Tibial nerve (tissue), 4 donors: Measurements from ENCODE around the gene TAF6.

Source experiments
- EP300 ChIP-seq, 2 donors: sonication (generic); formaldehyde crosslinking; IDR thresholded peaks; one replicate each; pipeline ENCODE4 v1.6.1; 2017; ENCODE audit warnings: antibody characterized with exemption in 2 of 2, mild to moderate bottlenecking in 1 of 2
- POLR2A ChIP-seq, 2 donors: fragments of 450-650 bp; IDR thresholded peaks; one replicate each; pipeline ENCODE4 v1.6.1; 2017; ENCODE audit warnings: antibody characterized with exemption in 2 of 2, mild to moderate bottlenecking in 2 of 2, moderate library complexity in 2 of 2
- TF ChIP-seq, protein P1 (sequence below), 5 experiments: fragments of 200-600 bp in 3 of 5; fragments of 450-650 bp in 2 of 5; sonication (generic) in 3 of 5; IDR thresholded peaks; one replicate each; pipeline ENCODE4 v1.5.1; 2016 to 2019; ENCODE audit warnings: antibody characterized with exemption in 5 of 5, mild to moderate bottlenecking in 3 of 5, moderate library complexity in 2 of 5

DNA sequence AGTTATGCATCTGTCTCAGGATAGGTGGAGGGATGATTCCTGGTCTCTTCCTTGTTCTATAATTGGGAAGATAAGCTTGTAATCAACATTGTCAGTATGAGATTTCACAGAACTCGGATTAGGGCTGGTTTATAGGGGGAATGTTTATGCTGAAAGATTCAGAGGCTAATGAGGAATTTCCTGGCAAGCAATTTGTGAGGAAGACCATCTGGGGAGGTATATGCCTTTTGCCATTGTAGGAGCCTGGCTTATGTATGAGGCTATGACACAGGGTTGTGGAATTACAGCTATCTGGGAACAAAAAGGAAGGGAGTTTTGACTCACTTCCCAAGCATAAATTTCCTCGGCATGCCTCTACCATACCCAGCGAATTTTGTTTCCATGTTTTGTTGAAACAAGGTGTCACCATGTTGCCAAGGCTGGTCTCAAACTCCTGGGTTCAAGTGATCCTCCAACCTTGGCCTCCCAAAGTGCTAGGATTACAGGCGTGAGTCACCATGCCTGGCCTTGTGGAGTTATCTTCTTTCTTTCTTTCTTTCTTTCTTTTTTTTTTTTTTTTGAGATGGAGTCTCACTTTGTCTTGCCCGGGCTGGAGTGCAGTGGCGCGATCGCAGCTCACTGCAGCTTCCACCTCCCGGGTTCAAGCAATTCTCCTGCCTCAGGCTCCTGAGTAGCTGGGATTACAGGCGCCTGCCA lies 32.0 kb downstream of the TAF6 start:
- TF ChIP-seq POLR2A (IDR thresholded peaks at IDR 0.05) (no peak), EP300 (IDR thresholded peaks at IDR 0.05) (no peak)
- TF ChIP-seq, protein P1, sequence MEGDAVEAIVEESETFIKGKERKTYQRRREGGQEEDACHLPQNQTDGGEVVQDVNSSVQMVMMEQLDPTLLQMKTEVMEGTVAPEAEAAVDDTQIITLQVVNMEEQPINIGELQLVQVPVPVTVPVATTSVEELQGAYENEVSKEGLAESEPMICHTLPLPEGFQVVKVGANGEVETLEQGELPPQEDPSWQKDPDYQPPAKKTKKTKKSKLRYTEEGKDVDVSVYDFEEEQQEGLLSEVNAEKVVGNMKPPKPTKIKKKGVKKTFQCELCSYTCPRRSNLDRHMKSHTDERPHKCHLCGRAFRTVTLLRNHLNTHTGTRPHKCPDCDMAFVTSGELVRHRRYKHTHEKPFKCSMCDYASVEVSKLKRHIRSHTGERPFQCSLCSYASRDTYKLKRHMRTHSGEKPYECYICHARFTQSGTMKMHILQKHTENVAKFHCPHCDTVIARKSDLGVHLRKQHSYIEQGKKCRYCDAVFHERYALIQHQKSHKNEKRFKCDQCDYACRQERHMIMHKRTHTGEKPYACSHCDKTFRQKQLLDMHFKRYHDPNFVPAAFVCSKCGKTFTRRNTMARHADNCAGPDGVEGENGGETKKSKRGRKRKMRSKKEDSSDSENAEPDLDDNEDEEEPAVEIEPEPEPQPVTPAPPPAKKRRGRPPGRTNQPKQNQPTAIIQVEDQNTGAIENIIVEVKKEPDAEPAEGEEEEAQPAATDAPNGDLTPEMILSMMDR (IDR thresholded peaks at IDR 0.05): no peak
